Non-pigmented ciliary epithelial cell (primary cell): ENCODE results near the gene GKN1.
"Not testable (repeated sequence)": the region's sequence is repeated elsewhere in the genome, so short reads cannot be mapped to it uniquely, and the experiment has no call there.

Experiments
- DNase-seq: peaks from one replicate; pipeline ENCODE4 v3.0.0-alpha.2; 2010; ENCODE audit warnings: low read depth

The GKN1 gene

GRCh38 chr2:68974251-68974650 lies at the start of gene GKN1:
Gene GKN1 (plus strand): TSS chr2:68974636. CDS start chr2:68974678, 42 bp downstream.
- no peak for DNase-seq

- DNase-seq = no peak
These were observed 49.0 kb upstream of the GKN1 start for GRCh38 chr2:68925295-68925896.

- DNase-seq = no peak
These were observed 47.6 kb upstream of the GKN1 start for GRCh38 chr2:68926796-68927195.

GRCh38 chr2:68931149-68931711 lies 43.2 kb upstream of the GKN1 start:
- no peak for DNase-seq

- DNase-seq = no peak
These were observed 42.6 kb upstream of the GKN1 start for GRCh38 chr2:68931799-68932198.

- no peak for DNase-seq
These were observed 42.0 kb upstream of the GKN1 start for GRCh38 chr2:68932402-68932801.

GRCh38 chr2:68934021-68934420 lies 40.4 kb upstream of the GKN1 start:
- DNase-seq = no peak

GRCh38 chr2:68935471-68935870 lies 39.0 kb upstream of the GKN1 start:
- DNase-seq = no peak

- no peak for DNase-seq
These were observed 38.0 kb upstream of the GKN1 start for GRCh38 chr2:68936427-68936826.

- DNase-seq = no peak
These were observed 37.5 kb upstream of the GKN1 start for GRCh38 chr2:68936889-68937288.

- DNase-seq = no peak
These were observed 36.9 kb upstream of the GKN1 start for GRCh38 chr2:68937346-68938055.

- no peak for DNase-seq
These were observed 35.5 kb upstream of the GKN1 start for GRCh38 chr2:68938938-68939337.

- DNase-seq = no peak
These were observed 34.5 kb upstream of the GKN1 start for GRCh38 chr2:68939962-68940361.

GRCh38 chr2:68940369-68940768 lies 34.1 kb upstream of the GKN1 start:
- DNase-seq = no peak

- no peak for DNase-seq
These were observed 31.6 kb upstream of the GKN1 start for GRCh38 chr2:68942827-68943226.

- DNase-seq = no peak
These were observed 30.6 kb upstream of the GKN1 start for GRCh38 chr2:68943581-68944568.

GRCh38 chr2:68946117-68946516 lies 28.3 kb upstream of the GKN1 start:
- no peak for DNase-seq

- no peak for DNase-seq
These were observed 25.7 kb upstream of the GKN1 start for GRCh38 chr2:68948710-68949109.

GRCh38 chr2:68951899-68952298 lies 22.5 kb upstream of the GKN1 start:
- DNase-seq = no peak

GRCh38 chr2:68952887-68953521 lies 21.4 kb upstream of the GKN1 start, which contains the start of gene GKN2:
Gene GKN2 (minus strand): TSS chr2:68952893. CDS start chr2:68952861, 32 bp downstream.
- no peak for DNase-seq

- not testable (repeated sequence) for DNase-seq
These were observed 19.0 kb upstream of the GKN1 start for GRCh38 chr2:68955432-68955831.

- no peak for DNase-seq
These were observed 15.4 kb upstream of the GKN1 start for GRCh38 chr2:68959001-68959400.
